Lower leg skin (tissue), 3 donors: ENCODE results near the gene INTS3.

Experiments used
- CTCF ChIP-seq, 3 donors: fragments of 450-650 bp; IDR thresholded peaks; one replicate each; pipeline ENCODE4 v1.5.1; 2016; ENCODE audit warnings: antibody characterized with exemption in 3 of 3, mild to moderate bottlenecking in 3 of 3, moderate library complexity in 2 of 3
- POLR2A ChIP-seq, 2 donors: fragments of 450-650 bp; IDR thresholded peaks; one replicate each; pipeline ENCODE4 v1.6.1; 2016 to 2017; ENCODE audit warnings: antibody characterized with exemption in 2 of 2, mild to moderate bottlenecking in 1 of 2, moderate library complexity in 1 of 2

GRCh38 chr1:153790313-153790965 lies 62.6 kb downstream of the INTS3 start:
- TF ChIP-seq CTCF (IDR thresholded peaks at IDR 0.05), result no peak
- TF ChIP-seq POLR2A (IDR thresholded peaks at IDR 0.05), result no peak
